ENCODE results near the gene ASXL1.

ASXL1 gene

GRCh38 chr20:32343439-32343838, 14.7 kb upstream of the ASXL1 start:
- Histone ChIP-seq H3K36me3 (no peaks in the 10 kb centered on the region), H3K4me3 (ENCODE audit: low read depth, low read length) (no peak overlapping the region), H3K9me3 (no peaks in the 10 kb centered on the region), H3K4me1 (peaks cover 5% of the 10 kb centered on the region; the same call in 1 of the 2 replicates), H3K27me3 (no peaks in the 10 kb centered on the region)
- no peak for DNase-seq
- no peak for TF ChIP-seq CTCF (IDR thresholded peaks at IDR 0.05; ENCODE audit: low read depth, low read length)

GRCh38 chr20:32344835-32345506, 13.2 kb upstream of the ASXL1 start:
- Histone ChIP-seq H3K4me1 (peaks cover 5% of the 10 kb centered on the region; the same call in 1 of the 2 replicates), H3K9me3 (no peaks in the 10 kb centered on the region), H3K27me3 (no peaks in the 10 kb centered on the region), H3K4me3 (ENCODE audit: low read depth, low read length) (no peak overlapping the region), H3K36me3 (no peaks in the 10 kb centered on the region)
- no peak for DNase-seq
- no peak for TF ChIP-seq CTCF (IDR thresholded peaks at IDR 0.05; ENCODE audit: low read depth, low read length)

- H3K4me1 ChIP-seq: peaks cover 5% of the 10 kb centered on the region; the same call in 1 of the 2 replicates
- TF ChIP-seq CTCF (IDR thresholded peaks at IDR 0.05; ENCODE audit: low read depth, low read length): no peak
- no peak overlapping the region for H3K4me3 ChIP-seq (ENCODE audit: low read depth, low read length)
- no peaks in the 10 kb centered on the region for H3K36me3 ChIP-seq
- no peak for DNase-seq
- no peaks in the 10 kb centered on the region for H3K27me3 ChIP-seq
- no peaks in the 10 kb centered on the region for H3K9me3 ChIP-seq
Observed at GRCh38 chr20:32348207-32348606, 9.9 kb upstream of the ASXL1 start.

GRCh38 chr20:32350421-32350820, 7.7 kb upstream of the ASXL1 start:
- TF ChIP-seq CTCF (IDR thresholded peaks at IDR 0.05; ENCODE audit: low read depth, low read length): no peak
- no peak for DNase-seq
- H3K4me1 ChIP-seq: peaks cover 7% of the 10 kb centered on the region

GRCh38 chr20:32352121-32352720, 5.9 kb upstream of the ASXL1 start:
- TF ChIP-seq CTCF (IDR thresholded peaks at IDR 0.05; ENCODE audit: low read depth, low read length): no peak

More at GRCh38 chr20:32350421-32350820, 7.7 kb upstream of the ASXL1 start:
- no peaks in the 10 kb centered on the region for H3K36me3 ChIP-seq
- H3K27me3 ChIP-seq: no peaks in the 10 kb centered on the region
- no peak overlapping the region for H3K4me3 ChIP-seq (ENCODE audit: low read depth, low read length)
- no peaks in the 10 kb centered on the region for H3K9me3 ChIP-seq

GRCh38 chr20:32353848-32354496, 4.2 kb upstream of the ASXL1 start:
- Histone ChIP-seq H3K27me3 (no peaks in the 10 kb centered on the region), H3K36me3 (no peaks in the 10 kb centered on the region), H3K4me3 (ENCODE audit: low read depth, low read length) (no peak overlapping the region), H3K9me3 (no peaks in the 10 kb centered on the region), H3K4me1 (peaks cover 22% of the 10 kb centered on the region)
- no peak for DNase-seq
- no peak for TF ChIP-seq CTCF (IDR thresholded peaks at IDR 0.05; ENCODE audit: low read depth, low read length)

More at GRCh38 chr20:32352121-32352720, 5.9 kb upstream of the ASXL1 start:
- no peaks in the 10 kb centered on the region for H3K9me3 ChIP-seq
- H3K4me3 ChIP-seq (ENCODE audit: low read depth, low read length): no peak overlapping the region
- peaks cover 21% of the 10 kb centered on the region for H3K4me1 ChIP-seq
- H3K36me3 ChIP-seq: no peaks in the 10 kb centered on the region
- no peak for DNase-seq
- no peaks in the 10 kb centered on the region for H3K27me3 ChIP-seq

Measured in BE2C (cell line).